Colonic mucosa (tissue), 4 donors: ENCODE measurements around the gene CYB5D1. TPM values are rescaled to one million over a fixed set of nuclear protein-coding genes. Genes with fewer than 3 reads are reported as not detected.

ENCODE experiments used
- DNase-seq: peaks from one replicate; pipeline ENCODE4 v3.0.0-alpha.2; 2020
- H3K27ac ChIP-seq: fragments of 200-600 bp; one replicate; pipeline ENCODE4 v1.8.0; 2021
- H3K27me3 ChIP-seq: fragments of 200-600 bp; one replicate; pipeline ENCODE4 v1.8.0; 2021
- H3K36me3 ChIP-seq: fragments of 200-600 bp; one replicate; pipeline ENCODE4 v1.8.0; 2021
- H3K4me1 ChIP-seq: fragments of 200-600 bp; one replicate; pipeline ENCODE4 v1.8.0; 2021; ENCODE audit warnings: mild to moderate bottlenecking
- H3K4me3 ChIP-seq: fragments of 200-600 bp; one replicate; pipeline ENCODE4 v1.8.0; 2021
- H3K9ac ChIP-seq, 2 donors: one replicate each; pipeline ENCODE4 v1.7.0; 2013; ENCODE audit warnings: control low read depth in 2 of 2, low read depth in 2 of 2, low read length in 2 of 2
- H3K9me3 ChIP-seq: fragments of 200-600 bp; one replicate; pipeline ENCODE4 v1.8.0; 2021
- intact Hi-C: fragments of 100-400 bp; cut with DNase I; formaldehyde crosslinking; loops from one replicate; pipeline ENCODE4 v1.14.1; 2022
- total RNA-seq, 2 donors: library from RNA; stranded (reverse); fragmentation: NEBNext Ultra II Directional in 1 of 2; extraction: Animal tissue kit (Norgen Biotek cat#: 25700) in 1 of 2; gene quantifications; one replicate each; pipeline ENCODE4 v1.2.1, GENCODE V29; 2021
- TF ChIP-seq, protein P1 (sequence below): fragments of 200-600 bp; IDR thresholded peaks from one replicate; pipeline ENCODE4 v1.8.0; 2022; ENCODE audit warnings: antibody characterized with exemption, mild to moderate bottlenecking
- donor health status: healthy.
- donor health status: DM: no; HTN: no; CAD: no.
- donor health status: DM: no; HTN: no; CAD: no.

CYB5D1 gene
- total RNA-seq, 2 donors from 2014 or later = 9.4 to 18.2 TPM

DNA sequence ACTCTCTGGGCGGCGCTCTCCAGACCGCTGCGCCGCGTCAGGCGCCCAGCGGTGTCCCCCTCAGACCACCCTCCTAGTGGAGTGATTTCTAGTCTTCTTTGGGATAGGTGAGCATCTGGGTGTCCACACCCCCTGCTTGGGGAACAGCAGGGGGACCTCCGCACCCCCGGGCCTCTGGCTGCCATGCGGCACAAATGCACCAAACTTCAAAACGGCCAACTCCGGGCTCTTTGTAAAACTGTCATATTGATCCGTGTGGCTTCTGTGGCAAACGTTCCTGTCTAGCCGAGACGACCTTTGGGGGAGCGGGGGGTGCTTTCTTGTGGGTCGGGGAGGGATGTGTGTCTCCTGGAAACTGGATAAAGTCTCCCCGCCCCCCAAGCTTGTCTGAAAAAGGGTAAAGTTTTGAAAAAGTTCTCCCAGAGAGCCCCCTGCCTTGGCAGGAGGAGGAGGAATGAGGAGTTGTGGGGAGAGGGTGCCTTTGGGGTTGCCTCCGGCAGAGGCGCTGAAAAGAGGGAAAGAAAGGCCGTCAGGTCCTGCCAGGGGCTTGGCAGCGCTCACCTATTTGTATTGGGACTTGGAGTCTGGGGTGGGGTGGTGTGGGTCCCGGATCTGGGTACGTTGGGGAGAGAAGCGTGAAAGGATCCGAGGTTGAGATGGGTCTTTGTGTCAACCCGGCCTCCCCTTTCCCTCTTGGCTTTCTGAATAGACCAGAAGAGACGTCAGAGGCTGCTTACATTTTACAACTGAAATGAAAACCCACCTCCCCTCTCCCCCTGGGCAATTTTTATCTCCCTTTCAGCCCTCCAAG is 28.6 kb downstream of the CYB5D1 start:
- no peaks in the 10 kb centered on the region for H3K27me3 ChIP-seq
- H3K36me3 ChIP-seq = peaks cover 7% of the 10 kb centered on the region
- intact Hi-C loops = no loop called here
- H3K27ac ChIP-seq = peak overlapping the region; percentile 99
- H3K9ac ChIP-seq = peak overlapping the region; percentile 74 to 97
- peak; percentile 65 for DNase-seq
- H3K4me3 ChIP-seq = peak overlapping the region; percentile 86
- H3K9me3 ChIP-seq = no peaks in the 10 kb centered on the region
- peaks cover 23% of the 10 kb centered on the region for H3K4me1 ChIP-seq
- TF ChIP-seq, protein P1, sequence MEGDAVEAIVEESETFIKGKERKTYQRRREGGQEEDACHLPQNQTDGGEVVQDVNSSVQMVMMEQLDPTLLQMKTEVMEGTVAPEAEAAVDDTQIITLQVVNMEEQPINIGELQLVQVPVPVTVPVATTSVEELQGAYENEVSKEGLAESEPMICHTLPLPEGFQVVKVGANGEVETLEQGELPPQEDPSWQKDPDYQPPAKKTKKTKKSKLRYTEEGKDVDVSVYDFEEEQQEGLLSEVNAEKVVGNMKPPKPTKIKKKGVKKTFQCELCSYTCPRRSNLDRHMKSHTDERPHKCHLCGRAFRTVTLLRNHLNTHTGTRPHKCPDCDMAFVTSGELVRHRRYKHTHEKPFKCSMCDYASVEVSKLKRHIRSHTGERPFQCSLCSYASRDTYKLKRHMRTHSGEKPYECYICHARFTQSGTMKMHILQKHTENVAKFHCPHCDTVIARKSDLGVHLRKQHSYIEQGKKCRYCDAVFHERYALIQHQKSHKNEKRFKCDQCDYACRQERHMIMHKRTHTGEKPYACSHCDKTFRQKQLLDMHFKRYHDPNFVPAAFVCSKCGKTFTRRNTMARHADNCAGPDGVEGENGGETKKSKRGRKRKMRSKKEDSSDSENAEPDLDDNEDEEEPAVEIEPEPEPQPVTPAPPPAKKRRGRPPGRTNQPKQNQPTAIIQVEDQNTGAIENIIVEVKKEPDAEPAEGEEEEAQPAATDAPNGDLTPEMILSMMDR = no peak

DNA sequence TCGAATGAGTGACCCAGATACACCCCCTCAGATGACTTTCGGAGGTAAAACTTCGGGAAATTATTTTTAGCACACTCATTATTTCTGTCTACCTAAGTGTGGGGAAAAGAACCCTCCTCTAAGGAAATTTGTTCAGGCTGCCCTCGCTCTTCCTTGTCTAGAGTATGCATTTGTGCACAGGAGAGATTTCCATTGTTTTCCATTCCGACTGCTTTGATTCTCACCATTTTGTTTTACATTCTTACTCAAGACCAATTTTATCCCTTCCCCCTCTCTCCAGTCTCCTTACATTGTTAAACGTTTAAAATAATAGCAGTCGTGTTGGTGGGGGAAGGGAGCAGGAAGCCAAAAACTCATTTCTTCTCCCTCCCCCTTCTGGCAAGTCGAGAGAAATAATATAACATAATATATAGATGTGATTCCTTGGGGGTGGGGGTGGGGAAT is 29.3 kb downstream of the CYB5D1 start:
- peak overlapping the region; percentile 86 for H3K4me3 ChIP-seq
- H3K4me1 ChIP-seq = peaks cover 23% of the 10 kb centered on the region
- no peaks in the 10 kb centered on the region for H3K27me3 ChIP-seq
- intact Hi-C loops = no loop called here
- no peaks in the 10 kb centered on the region for H3K9me3 ChIP-seq
- TF ChIP-seq, protein P1 = no peak
- peak overlapping the region; percentile 74 to 97 for H3K9ac ChIP-seq
- peaks cover 7% of the 10 kb centered on the region for H3K36me3 ChIP-seq
- DNase-seq = no peak
- H3K27ac ChIP-seq = peak overlapping the region; percentile 99

DNA sequence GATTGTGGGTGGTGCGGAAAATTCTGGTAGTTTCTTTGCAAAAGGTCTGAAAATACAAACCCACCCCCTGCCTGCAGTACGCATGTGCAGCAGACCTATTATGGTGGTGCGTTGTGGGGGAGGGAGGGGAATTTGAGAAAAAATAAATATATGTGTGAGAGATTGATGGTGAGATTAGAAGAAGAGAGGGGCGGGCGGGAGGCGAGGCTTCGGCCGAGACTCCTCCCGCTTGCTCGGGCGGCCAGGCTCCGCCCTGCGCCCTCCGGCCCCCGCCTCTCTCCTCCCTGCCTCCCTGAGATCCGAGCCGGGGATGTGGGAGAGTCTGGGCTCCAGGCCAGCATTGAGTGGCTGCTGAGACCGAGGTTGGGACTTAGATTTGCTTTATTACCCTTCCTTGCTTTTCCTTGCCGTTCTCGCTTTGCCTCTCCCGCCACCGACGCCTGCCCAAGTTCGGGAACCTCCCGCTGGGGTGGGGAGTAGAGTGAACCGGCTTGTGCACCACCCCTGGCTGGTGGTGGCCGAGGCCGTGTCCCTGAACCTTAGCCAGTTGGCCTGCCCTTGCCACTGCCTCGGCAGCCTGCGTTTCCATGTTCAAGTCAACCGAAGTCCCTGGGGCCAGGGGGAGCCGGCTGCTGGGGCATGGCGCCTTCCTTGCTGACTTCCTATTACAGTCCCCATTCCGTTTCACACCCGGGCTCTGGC is 29.8 kb downstream of the CYB5D1 start:
- H3K36me3 ChIP-seq = peaks cover 7% of the 10 kb centered on the region
- DNase-seq = peak; percentile 95
- H3K9ac ChIP-seq = peak overlapping the region; percentile 65 to 97
- no peaks in the 10 kb centered on the region for H3K27me3 ChIP-seq
- no peaks in the 10 kb centered on the region for H3K9me3 ChIP-seq
- H3K4me1 ChIP-seq = peaks cover 23% of the 10 kb centered on the region
- intact Hi-C loops = no loop called here
- TF ChIP-seq, protein P1 = no peak
- peak overlapping the region; percentile 99 for H3K27ac ChIP-seq
- peak overlapping the region; percentile 86 for H3K4me3 ChIP-seq

DNA sequence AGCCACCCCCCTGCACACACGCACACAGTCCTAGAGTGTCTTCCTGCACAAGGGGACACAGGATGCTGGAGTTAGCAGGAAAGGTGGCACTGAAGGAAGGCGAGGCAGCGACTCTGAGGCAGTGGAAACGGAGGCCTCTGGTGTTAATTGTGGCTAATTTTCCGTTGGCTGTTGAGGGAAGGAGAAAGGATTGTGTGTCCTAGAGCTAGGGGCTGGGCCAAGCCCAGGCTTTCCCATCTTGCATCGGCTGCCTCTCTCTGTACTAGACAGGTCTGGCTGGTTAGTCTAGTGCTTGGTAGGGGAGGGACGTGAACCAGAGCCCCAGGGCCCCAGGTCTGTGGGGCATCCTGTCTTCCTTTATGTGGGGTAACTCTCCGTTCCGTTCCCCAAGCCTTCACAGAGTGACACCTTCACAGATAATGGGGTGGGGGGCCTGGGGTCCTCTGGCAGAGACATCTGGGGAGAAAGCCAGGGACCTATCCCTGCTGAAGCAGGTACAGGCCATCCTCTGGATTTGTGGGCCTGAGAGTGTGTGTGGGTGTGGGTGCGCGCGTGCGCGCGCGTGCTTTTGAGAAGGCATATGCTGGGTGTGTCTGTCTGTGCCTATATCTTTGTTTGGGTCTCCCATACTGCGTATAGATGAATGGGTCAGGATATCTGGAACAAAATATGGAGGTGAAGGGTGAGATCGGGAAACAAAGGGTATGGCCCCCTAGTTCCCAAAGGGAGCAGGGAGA is 30.5 kb downstream of the CYB5D1 start, which contains the start of gene CHD3:
Gene CHD3 (plus strand): TSS at position 606 of the 737 bp plus-strand sequence. CDS start 212 bp downstream, outside the sequence.
- DNase-seq = peak; percentile 65
- Histone ChIP-seq H3K9ac (peak within 1 kb of the TSS; percentile 65 to 97), H3K9me3 (no peaks in the 10 kb centered on the region), H3K4me3 (peak within 1 kb of the TSS; percentile 86), H3K4me1 (peaks cover 23% of the 10 kb centered on the region), H3K27ac (peak within 1 kb of the TSS; percentile 99), H3K27me3 (no peaks in the 10 kb centered on the region), H3K36me3 (peaks cover 12% of the 10 kb centered on the region)
- intact Hi-C loops = no loop called here
- TF ChIP-seq, protein P1 = no peak
